AG09309 (cell line): ENCODE data around the gene PRR19.

Experiments used
- DNase-seq: peaks from one replicate; pipeline ENCODE4 v3.0.0-alpha.2; 2010; ENCODE audit warnings: low read depth
- H3K4me3 ChIP-seq: 2 replicates; pipeline ENCODE4 v1.5.1; 2011; ENCODE audit warnings: mild to moderate bottlenecking, low read depth, low read length, moderate library complexity; ENCODE audit not compliant: control insufficient read depth
- CTCF ChIP-seq: IDR thresholded peaks from 2 replicates; pipeline ENCODE4 v1.5.1; 2011; ENCODE audit warnings: mild to moderate bottlenecking, low read depth, low read length, inconsistent platforms; ENCODE audit not compliant: insufficient read depth, control insufficient read depth; ENCODE audit errors: missing control alignments

The PRR19 gene

GRCh38 chr19:42272989-42273406, 28.9 kb upstream of the PRR19 start:
- DNase-seq: no peak
- no peak for TF ChIP-seq CTCF
- H3K4me3 ChIP-seq: no peak overlapping the region

- H3K4me3 ChIP-seq: no peak overlapping the region
- TF ChIP-seq CTCF: no peak
- no peak for DNase-seq
These were observed 28.4 kb upstream of the PRR19 start for GRCh38 chr19:42273407-42274064.

DNA sequence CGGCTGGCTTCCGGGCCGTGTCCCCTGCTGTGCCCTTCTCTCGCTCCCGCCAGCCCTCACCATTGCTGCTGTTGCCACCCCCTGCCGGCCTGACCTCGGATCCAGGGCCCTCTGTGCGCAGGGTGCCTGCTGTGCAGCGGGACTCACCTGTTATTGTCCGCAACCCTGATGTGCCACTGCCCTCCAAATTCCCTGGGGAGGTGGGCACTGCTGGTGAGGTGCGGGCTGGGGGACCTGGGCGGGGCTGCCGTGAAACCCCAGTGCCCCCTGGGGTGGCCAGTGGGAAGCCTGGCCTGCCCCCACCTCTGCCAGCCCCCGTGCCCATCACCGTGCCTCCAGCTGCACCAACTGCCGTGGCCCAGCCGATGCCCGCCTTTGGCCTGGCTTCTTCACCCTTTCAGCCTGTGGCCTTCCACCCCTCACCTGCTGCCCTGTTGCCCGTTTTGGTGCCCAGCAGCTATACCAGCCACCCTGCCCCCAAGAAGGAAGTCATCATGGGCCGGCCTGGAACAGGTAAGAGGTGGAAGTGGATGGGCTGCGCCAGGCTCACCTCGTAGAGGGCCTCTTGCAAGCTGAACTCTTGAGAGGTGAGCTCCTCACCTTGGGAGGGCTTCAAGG, 27.8 kb upstream of the PRR19 start:
- H3K4me3 ChIP-seq: no peak overlapping the region
- DNase-seq: no peak
- no peak for TF ChIP-seq CTCF

DNA sequence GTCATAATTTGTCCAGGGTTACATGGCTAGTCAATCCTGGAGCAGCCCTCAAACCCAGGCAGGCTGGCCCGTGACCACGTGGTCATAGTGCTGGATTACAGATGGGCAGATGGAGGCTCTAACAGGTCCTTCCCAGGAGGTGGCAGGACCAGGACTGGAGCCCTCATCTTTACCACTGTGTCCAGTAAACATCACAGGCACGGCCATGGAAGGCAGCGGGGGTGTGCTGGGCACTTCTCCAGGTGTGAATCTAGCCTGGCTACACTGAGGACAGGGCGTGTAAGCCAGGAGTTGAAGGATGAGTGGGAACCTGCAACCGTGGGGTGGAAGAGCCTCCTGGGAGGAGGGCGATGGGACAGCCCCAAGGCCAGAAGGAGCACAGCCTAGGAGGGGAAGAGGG, 26.8 kb upstream of the PRR19 start:
- DNase-seq: no peak
- no peak for TF ChIP-seq CTCF
- no peak overlapping the region for H3K4me3 ChIP-seq

DNA sequence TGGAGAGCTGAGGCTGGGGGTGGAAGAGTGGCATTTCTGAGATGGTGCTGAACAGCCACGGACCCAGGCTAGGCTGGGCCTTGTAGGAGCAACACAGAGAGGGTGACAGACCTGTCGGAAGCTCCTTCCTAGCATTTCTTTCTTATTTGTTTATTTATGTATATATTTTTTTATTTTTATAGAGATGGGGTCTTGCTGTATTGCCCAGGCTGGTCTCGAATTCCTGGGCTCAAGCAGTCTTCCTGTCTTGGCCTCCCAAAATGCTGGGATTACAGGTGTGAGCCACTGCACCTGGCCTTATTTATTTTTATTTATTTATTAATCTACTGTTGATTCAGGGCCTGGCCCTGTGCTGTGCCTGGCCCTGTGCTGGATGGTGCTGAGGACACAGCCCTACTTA, 26.4 kb upstream of the PRR19 start:
- TF ChIP-seq CTCF: no peak
- DNase-seq: no peak
- H3K4me3 ChIP-seq: no peak overlapping the region

GRCh38 chr19:42276284-42276683, 25.6 kb upstream of the PRR19 start:
- no peak for DNase-seq
- no peak overlapping the region for H3K4me3 ChIP-seq
- no peak for TF ChIP-seq CTCF
